ENCODE measurements around the gene CNNM4.

GRCh38 chr2:96806468-96807126 lies 45.9 kb downstream of the CNNM4 start:
- no peak for TF ChIP-seq CTCF (conservative IDR thresholded peaks at IDR 0.05)
- TF ChIP-seq ZFX (IDR thresholded peaks at IDR 0.05) = no peak
